ENCODE results near the gene AXIN1. TPM values are rescaled to one million over a fixed set of nuclear protein-coding genes. Genes with fewer than 3 reads are reported as not detected.
A peak's percentile ranks its signal among the peaks of the same experiment; 100 is the strongest.

Gene AXIN1
- total and polyA plus RNA-seq, 9 of the 15 experiments (the other 6 are each of a cell fraction or from before 2014, with no cell fraction given): 0.42 to 58.0 (median 25.9) TPM

- CTCF ChIA-PET (ENCODE audit: low intra/inter-chr PET ratio): interaction anchor here (0.6 kb wide), 1 partner anchor 116 kb away, joined by 8 read pairs; no protein-coding TSS in a partner anchor
- Histone ChIP-seq H3K27ac (ENCODE audit: extremely low read depth, low read depth, low read length) (no peak overlapping the region), H3K9me1 (ENCODE audit: control insufficient read depth, insufficient read depth, low read length) (peaks cover under 1% of the 10 kb centered on the region), H3K9ac (ENCODE audit: insufficient read depth in 1 of 2, low read depth in 2 of 2, low read length in 2 of 2) (peak overlapping the region in 1 of 2 experiments; percentile 4; a peak in 1 of 4 replicates), H3K4me3 (no peak overlapping the region), H3K79me2 (ENCODE audit: control insufficient read depth, insufficient read depth, low read length) (peaks cover 91% of the 10 kb centered on the region), H3K4me1 (replicated peaks in 1 of 2; ENCODE audit: control insufficient read depth in 2 of 2, insufficient read depth in 2 of 2, low read length in 2 of 2) (peaks cover 2 to 49% of the 10 kb centered on the region in 2 experiments; a peak in 4 of 5 replicates), H3K27me3 (ENCODE audit: control insufficient read depth in 2 of 2, insufficient read depth in 2 of 2, low read length in 2 of 2) (no peaks in the 10 kb centered on the region), H3K4me2 (ENCODE audit: insufficient read depth, low read length) (no peak overlapping the region), H3K9me3 (replicated peaks; ENCODE audit: control insufficient read depth, insufficient read depth, low read depth, low read length) (no peaks in the 10 kb centered on the region), H2AFZ (ENCODE audit: low read depth, low read length) (no peak overlapping the region), H3K36me3 (ENCODE audit: control insufficient read depth, insufficient read depth, low read length) (peaks cover 62% of the 10 kb centered on the region), H4K20me1 (replicated peaks; ENCODE audit: control insufficient read depth, insufficient read depth, low read length) (peaks cover 25% of the 10 kb centered on the region; the same call in 1 of the 2 replicates)
- FAIRE-seq (no peak), DNase-seq (ENCODE audit: extremely low read depth in 1 of 4, low spot score in 3 of 4) (peak in 2 of 4 experiments; percentile 37 to 43), ATAC-seq (peak; percentile 88)
- 96% methylated on average over 18 of the region's 22 CpGs for WGBS (ENCODE audit: insufficient coverage, low coverage, missing lambda C conversion rate)
- peak in 1 of 2 experiments; percentile 16; a peak in 1 of 4 replicates for TF ChIP-seq RAD21 (CRISPR knock-in tag; conservative IDR thresholded peaks at IDR 0.05 in 1 of 2, IDR thresholded peaks at IDR 0.05 in 1 of 2)
- peak; percentile 56 for TF ChIP-seq RBM22 (IDR thresholded peaks at IDR 0.05; ENCODE audit: low read depth, low read length, poor library complexity, severe bottlenecking)
- TF ChIP-seq FUS (optimal IDR thresholded peaks at IDR 0.05; ENCODE audit: low read depth, low read length): no peak
- TF ChIP-seq MEF2D (tag; conservative IDR thresholded peaks at IDR 0.05; ENCODE audit: low read depth): no peak
- TF ChIP-seq CTCF (IDR thresholded peaks at IDR 0.05 in 2 of 3, conservative IDR thresholded peaks at IDR 0.05 in 1 of 3; ENCODE audit: insufficient read depth in 2 of 3, low read depth in 1 of 3, low read length in 3 of 3): peak; percentile 56 to 98 (median 65)
- no peak for TF ChIP-seq ZNF445 (CRISPR knock-in tag; IDR thresholded peaks at IDR 0.05; ENCODE audit: low read depth)
- TF ChIP-seq SMC3 (conservative IDR thresholded peaks at IDR 0.05; ENCODE audit: insufficient read depth, low read depth, low read length): 0 out of 2 replicates have a peak, but pooled peaks have one; percentile 8
- TF ChIP-seq ZBTB33 (CRISPR knock-in tag; IDR thresholded peaks at IDR 0.05): peak; percentile 99
- POLR2A ChIA-PET: interaction anchor here (0.7 kb wide), 1 partner anchor 62 kb away, joined by 3 read pairs; no protein-coding TSS in a partner anchor
- BruUV-seq (replicated peaks): no TSS peak
- intact Hi-C loops (cut with micrococcal nuclease) (no loop called here), in situ Hi-C loops (cut with MboI) (no loop called here)
These were observed 33.9 kb downstream of the AXIN1 start for GRCh38 chr16:318628-319027.

Data from K562 (cell line).